ENCODE data around the gene DOCK3.
"Not testable (repeated sequence)": the region's sequence is repeated elsewhere in the genome, so short reads cannot be mapped to it uniquely, and the experiment has no call there.

Gene DOCK3

DNA sequence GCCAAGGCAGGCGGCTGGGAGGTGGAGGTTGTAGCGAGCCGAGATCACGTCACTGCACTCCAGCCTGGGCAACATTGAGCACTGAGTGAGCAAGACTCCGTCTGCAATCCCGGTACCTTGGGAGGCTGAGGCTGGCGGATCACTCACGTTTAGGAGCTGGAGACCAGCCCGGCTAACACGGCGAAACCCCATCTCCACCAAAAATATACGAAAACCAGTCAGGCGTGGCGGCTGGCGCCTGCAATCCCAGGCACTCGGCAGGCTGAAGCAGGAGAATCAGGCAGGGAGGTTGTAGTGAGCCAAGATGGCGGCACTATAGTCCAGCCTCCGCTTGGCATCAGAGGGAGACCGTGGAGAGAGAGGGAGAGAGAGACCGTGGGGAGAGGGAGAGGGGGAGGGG is 129.6 kb downstream of the DOCK3 start:
- not testable (repeated sequence) for DNase-seq (ENCODE audit: low read depth)

DNA sequence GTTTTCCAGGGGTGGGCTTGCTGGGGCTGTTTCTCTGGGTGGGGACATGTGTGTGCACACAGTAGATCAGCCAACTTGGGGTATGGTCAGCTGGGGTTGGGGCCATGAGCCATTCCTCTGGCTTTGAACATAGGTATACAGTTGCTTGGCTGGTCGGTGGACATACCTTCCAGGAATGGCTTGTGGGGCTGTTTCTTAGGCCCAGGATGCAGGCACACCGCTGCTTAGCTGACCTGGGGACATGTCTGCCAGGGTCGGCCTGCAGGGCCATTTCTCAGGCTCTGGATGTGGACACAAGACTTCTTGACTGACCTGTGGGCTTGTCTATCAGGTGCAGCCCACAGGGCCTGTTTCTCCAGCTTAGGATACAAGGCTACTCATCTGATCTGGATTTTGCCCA is 130.6 kb downstream of the DOCK3 start:
- DNase-seq (ENCODE audit: low read depth), result no peak

DNA sequence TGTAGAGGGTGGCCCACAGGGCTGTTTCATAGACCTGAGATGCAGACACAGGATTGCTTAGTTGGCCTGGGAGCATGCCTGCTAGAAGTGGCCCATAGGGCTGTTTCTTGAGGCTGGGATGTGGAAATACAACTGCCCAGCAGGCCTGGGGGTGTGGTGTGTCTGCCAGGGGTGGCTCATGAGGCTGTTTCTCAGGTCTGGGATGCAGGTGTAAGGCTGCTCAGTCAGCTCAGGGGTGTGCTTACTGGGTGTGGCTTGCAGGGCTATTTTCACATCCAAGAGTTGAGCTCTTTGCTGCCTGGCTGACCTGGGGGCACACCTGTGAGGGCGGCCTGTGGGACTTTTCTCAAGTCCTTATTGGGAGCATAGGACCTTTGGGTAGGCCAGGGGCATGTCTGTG is 131.3 kb downstream of the DOCK3 start:
- DNase-seq (ENCODE audit: low read depth), result no peak

DNA sequence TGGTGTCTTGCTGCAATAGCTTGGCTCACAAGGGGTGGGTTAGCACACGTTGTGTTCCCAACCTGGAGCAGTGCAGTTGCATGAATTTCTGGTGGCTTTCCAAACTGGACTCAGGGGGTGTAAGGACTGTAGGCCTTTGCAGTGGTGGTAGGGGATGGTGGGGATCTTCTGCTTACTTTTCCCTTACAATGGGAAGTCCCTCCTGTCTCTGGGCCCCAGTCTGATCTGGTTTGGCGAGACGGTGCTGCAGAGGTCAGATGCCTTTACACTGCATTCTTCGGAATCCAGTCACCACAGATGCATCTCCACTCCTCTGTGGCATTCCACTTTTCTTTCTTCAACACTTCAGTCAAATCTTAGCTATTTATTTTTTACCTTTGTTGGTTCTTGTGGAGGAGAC is 132.1 kb downstream of the DOCK3 start:
- DNase-seq (ENCODE audit: low read depth), result no peak

DNA sequence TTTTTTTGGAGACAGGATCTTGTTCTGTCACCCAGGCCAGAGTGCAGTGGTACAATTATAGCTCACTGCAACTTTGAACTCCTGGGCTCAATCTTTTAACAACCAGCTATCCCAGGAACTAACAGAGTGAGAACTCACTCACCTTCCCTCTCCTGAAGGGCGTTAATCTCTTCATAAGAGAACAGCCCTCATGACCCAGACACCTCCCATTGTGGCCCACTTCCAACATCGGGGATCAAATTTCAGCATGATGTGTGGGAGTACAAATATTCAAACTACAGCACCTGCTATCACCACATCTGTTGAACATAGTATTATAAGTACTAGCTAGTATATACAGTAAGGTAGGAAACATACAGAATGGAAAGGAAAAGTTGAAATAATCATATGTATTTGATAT is 132.5 kb downstream of the DOCK3 start:
- DNase-seq (ENCODE audit: low read depth), result no peak

DNA sequence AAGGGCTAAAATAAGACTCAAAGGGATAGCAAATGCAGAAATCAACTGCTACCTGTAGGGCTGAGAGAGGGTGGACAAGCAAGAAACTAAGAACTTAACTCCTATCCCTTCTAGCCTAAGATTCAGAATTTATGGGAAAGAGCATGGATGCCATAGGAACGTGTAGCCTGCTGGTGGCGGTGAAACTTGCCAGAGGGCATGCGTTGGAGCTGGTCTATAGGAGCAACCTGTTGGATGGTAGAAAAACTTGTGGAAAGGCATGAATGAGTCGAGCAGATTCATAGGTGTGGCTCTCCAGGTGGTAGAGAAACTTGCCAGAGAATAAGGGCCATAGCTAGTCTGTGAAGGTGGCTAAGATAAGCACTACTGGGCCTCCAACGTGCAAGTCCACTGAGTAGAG is 137.2 kb downstream of the DOCK3 start:
- no peak for DNase-seq (ENCODE audit: low read depth)

DNA sequence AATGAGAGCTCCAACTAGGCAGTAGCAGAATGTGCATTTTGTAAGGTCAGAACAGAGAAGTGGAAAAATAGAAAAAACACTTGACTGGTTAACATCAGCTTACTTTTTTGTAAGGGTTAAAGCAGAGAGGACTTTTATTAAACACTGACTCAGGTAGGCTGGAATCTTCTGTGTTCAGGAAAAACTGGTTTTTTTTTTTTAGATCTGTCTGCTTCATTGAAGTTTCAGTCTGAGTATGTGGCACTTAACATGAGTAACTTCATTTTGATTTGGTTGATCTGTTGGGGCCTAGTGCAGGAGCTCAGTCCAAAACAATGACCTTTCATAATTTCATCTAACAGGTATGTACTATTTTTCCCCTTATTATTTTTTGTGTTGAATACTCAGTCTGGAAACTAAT is 141.1 kb downstream of the DOCK3 start:
- DNase-seq (ENCODE audit: low read depth), result no peak

DNA sequence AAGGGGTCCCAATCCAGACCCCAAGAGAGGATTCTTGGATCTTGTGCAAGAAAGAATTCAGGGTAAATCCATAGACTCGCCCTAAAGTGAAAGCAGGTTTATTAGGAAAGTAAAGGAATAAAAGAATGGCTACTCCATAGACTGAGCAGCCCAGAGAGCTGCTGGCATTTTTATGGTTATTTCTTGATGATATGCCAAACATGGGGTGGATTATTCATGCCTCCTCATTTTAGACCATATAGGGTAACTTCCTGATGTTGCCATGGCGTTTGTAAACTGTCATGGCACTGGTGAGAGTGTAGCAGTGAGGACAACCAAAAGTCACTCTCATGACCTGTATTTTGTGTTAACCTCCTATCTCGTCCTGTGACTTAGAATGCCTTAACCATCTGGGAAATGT is 142.2 kb downstream of the DOCK3 start:
- no peak for DNase-seq (ENCODE audit: low read depth)

DNA sequence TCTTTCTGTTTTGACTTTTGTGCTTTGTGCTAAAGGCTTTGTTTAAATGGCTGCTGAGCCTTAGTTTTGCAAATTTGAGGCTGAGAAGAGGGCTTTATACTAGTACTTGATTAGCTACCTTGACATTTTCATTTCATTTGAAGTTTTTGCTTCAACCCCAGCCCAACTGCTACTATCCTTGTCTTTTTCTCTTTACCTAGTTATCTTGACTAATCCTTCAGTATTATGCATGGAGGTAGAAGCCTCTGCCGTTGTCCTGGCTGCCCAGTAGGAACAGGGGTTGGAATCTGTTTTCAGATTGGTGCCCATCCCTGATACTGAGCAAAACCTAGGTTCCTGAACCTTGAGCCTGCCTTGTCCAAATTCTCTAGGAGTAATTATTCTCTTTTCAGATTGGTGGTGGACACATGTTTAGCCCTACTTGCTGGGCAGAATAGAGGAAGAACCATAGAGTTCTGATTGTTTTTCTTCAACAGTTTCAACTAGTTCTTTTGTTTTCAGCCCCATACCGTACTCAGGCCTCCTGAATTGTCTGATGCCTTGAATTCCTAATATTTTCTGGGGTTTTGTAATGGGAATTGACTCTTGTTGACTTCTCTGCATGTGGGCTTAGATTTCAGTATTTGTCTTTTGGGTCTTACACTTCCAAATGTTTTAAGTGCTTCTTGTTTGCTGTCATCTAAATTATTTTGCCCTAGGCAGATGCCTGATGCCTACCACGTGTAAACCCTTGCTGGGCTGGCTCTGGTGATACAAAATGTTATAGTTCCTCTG is 143.2 kb downstream of the DOCK3 start:
- DNase-seq (ENCODE audit: low read depth), result no peak

DNA sequence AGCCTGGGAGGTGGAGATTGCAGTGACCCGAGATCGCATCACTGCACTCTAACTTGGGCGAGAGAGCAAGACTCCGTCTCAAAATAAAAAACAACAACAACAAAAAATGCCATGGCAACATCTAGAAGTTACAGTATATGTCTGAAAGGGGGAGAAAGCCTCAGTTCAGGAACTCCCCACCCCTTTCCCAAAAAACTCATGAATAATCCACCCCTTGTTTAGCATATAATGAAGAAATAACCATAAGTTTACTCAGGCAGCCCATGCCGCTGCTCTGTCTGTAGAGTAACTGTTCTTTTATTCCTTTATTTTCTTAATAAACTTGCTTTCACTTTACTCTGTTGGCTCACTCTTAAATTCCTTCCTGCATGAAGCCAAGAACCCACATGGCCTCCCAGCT is 145.2 kb downstream of the DOCK3 start:
- DNase-seq (ENCODE audit: low read depth), result no peak

DNA sequence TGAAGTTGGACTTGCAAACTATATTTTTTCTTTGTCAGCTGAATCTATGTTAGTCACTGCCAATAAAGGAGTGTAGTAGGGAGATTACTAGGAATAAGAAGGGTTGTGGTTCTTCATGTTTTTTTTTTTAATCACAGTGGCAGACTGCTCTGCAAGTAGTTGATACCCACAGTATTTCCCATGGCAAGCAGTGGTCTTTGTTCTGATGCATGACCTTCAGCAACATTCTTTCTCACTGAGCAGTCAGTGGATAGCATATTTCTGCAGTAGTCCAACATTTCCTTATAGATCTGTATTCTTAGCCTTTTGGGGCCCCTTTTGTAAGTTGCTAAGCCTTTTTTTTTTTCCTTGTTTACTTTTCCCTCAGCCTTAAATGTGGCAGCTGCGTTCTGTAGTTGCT is 151.1 kb downstream of the DOCK3 start:
- no peak for DNase-seq (ENCODE audit: low read depth)

DNA sequence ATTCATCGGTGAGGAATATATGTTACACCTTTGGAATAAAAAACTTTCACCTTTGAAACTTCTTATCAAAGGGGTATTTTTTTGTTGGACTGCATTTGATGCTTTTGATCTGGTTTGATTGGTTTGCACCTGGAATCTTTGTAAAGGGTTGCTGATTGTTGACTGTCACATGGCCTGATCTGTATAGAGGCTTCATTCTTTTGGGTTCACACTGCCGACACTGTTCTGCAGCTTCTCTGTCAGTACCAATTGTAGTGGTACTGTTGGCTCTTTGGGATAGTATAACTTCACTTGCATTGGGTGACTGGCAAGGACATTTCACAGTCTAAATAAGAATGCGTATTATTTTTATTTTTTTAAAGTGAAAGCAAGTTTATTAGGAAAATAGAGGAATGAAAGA is 155.7 kb downstream of the DOCK3 start:
- DNase-seq (ENCODE audit: low read depth), result no peak

DNA sequence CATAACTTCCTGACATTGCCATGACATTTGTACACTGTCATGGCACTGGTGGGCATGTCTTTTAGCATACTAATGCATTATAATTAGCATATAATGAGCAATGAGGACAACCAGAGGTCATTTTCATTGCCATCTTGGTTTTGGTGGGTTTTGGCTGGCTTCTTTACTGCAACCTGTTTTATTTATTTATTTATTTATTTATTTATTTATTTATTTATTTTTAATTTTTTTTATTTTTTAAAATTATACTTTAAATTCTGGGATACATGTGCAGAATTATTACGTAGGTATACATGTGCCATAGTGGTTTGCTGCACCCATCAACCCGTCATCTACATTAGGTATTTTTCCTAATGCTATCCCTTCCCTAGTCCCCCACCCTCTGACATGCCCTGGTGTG is 156.3 kb downstream of the DOCK3 start:
- not testable (repeated sequence) for DNase-seq (ENCODE audit: low read depth)

DNA sequence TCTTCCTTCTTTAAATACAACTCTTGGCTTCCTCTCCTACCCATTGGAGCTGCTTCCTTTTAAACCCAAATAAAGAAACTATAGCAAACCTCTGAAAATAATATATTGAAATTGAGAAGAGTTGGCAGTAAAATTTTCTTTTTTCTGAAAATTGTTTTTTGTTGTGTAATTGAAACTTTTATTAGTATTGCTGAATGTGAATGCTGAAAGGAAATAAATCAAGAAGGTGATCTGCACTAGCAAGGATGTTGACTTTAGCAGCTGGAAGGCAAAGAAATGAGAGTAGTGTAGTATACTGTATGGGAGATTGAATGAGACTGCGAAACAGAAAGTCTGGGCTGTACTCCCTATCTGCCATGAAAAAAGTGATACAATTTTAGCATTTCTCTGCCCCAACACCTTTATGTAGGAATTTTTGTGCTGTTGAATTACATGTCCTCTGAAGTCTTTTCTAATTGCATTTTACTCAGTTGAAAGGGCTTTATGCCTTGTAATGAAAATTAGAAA is 166.3 kb downstream of the DOCK3 start:
- DNase-seq (ENCODE audit: low read depth), result no peak

DNA sequence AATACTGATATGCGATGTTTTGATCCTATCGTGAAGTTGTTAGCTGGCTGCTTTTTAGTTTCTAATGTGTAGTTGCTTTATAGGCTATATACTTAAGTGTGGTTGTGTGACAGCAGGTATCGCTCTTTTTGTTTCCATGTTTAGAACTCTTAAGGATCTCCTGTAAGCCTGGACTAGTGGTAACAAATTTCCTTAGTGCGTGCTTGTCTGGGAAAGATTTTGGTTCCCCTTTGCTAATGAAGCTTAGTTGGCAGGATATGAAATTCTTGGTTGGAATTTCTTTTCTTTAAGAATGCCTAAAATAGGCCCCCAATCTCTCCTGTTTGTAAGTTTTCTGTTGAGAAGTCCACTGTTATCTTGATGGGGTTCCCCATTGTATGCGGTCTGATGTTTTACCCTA is 173.6 kb downstream of the DOCK3 start:
- DNase-seq (ENCODE audit: low read depth), result no peak

DNA sequence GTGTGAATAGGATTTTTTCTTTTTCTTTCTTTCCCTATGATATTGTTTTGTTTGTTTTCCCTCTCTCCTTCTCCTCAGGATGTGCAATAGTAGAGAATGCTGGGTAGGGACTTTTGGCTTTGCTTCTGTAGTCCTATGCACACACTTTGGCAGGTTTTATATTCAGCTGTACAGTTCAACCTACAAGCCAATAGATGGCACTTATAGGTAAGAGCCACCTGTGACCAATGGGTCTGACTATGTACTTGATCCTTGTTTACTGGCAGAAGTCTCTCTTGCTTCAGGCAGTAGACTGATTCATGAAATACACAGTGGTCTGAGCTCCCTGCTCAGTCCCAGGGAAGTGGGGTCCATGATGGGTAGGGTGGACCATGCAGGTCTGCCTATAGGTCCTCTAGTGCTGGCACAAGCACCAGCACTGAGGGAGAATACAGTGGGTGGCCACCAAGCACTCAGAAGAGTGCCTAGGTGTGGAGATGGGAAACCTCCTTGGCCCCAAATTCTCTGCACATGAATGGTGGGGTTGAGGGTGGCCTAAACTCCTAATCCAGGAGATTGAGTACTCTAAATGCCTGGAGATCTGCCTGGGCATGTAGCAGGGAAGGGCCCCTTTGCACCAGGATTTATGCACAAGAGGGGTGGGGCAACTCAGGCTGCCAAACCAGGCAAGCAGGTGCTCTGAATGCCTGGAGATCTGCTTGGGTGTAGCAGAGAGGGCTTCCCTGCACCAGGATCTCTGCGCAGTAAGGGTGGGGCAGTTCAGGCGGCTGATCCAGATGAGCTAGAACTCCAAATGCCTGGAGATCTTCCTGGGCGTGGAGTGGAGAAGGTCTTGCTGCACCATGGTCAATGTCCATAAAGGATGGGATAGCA is 176.1 kb downstream of the DOCK3 start:
- no peak for DNase-seq (ENCODE audit: low read depth)

DNA sequence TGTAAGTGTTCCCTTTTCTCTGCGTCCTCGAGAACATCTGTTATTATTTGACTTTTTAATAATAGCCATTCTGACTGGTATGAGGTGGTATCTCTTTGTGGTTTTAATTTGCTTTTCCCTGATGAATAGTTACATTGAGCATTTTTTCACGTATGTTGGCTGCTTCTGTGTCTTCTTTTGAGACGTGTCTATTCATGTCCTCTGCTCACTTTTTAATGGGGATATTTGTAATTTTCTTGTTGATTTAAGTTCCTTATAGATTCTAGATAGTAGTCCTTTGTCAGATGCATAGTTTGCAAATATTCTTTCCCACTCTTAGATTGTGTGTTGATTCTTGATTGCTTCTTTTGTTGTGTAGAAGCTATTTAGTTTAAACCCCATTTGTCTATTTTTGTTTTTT is 179.2 kb downstream of the DOCK3 start:
- no peak for DNase-seq (ENCODE audit: low read depth)

DNA sequence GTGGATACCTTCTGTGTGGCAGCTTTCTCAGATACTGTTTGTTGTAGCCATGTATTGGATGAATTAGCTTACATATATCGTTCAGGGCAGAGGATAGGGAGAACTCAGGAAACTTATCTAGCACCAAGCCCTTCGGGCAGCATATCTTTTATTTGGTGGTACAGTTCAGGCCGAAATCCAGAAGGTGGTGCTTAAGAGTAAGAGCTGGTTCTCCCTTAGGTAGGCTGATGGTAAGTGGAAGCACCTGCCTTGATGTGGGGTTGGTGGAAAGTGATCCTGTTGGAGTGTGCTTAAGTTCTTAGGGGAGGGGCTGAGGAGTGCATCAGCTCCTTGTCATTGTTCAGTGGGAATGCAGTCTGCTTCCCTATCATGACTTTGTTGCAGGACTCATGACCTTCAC is 187.5 kb downstream of the DOCK3 start:
- no peak for DNase-seq (ENCODE audit: low read depth)

DNA sequence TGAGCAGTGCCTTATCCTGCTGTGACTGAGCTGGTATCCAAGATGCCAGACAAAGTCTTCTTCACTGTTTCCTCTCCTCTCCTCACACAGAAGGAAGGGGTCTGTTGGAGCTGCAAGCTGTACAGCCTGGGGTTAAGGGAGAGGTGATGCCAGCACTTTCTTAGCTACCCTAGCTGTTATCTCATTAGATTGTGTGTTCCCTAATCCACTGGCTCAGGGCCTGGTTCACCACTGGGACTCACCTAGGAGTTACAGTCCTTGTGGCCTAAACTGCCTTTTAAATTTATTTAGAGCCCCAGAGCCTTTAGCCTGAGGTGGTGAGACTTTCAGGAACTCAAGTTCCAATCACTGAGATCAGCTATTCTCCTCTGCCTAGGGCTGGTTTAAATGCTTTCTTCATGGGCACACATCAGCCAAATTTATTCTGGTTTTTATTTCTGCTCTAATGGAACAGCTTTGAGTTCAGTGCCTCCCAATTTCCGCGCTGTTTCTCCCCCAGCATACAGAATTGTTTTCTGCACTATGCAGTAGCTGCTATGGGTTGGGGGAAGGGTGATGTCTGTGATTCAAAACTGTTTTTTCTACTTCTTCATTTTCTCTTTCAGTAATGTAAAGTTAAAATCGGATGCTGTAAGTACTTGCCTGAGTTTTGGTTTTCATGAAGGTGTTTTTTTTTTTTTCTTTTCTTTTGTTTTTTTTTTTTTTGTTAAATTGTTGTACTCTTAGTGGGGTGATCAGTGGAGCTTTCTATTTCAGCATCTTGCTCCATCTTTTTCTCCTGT is 198.8 kb downstream of the DOCK3 start:
- DNase-seq (ENCODE audit: low read depth), result no peak

DNA sequence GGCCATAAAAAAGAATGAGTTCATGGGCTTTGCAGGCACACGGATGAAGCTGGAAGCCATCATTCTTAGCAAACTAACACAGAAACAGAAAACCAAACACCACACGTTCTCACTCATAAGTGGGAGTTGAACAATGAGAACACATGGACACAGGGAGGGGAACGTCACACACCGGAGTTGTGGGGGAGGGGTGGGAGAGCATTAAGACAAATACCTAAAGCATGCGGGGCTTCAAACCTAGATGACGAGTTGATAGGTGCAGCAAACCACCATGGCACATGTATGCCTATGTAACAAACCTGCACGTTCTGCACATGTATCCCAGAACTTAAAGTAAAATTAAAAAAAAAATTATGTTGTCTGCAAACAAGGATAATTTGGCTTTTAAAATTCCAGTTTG is 200.1 kb downstream of the DOCK3 start:
- DNase-seq (ENCODE audit: low read depth), result not testable (repeated sequence)

DNA sequence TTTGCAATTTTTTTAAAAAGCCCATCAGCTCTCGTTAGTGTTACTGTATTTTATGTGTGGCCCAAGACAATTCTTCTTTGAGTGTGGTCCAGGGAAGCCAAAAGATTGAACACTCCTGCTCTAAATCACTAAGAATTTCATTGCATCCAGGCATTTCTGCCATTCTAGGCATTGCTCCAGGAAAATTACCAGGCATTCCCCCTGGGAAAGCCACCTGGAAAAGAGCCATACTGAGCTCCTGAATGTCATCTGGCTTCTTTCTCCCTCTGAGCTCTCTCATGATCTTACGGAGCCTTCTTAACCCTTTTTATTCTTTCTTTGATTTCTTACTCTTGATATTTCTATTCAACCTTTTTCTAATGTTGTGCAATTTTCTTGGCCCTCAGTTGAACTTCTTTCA is 202.2 kb downstream of the DOCK3 start:
- no peak for DNase-seq (ENCODE audit: low read depth)

DNA sequence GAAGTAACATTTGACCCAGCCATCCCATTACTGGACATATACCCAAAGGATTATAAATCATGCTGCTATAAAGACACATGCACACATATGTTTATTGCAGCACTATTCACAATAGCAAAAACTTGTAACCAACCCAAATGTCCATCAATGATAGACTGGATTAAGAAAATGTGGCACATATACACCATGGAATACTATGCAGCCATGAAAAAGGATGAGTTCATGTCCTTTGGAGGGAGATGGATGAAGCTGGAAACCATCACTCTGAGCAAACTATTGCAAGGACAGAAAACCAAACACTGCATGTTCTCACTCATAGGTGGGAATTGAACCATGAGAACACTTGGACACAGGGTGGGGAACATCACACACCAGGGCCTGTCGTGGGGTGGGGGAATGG is 208.0 kb downstream of the DOCK3 start:
- DNase-seq (ENCODE audit: low read depth), result not testable (repeated sequence)

DNA sequence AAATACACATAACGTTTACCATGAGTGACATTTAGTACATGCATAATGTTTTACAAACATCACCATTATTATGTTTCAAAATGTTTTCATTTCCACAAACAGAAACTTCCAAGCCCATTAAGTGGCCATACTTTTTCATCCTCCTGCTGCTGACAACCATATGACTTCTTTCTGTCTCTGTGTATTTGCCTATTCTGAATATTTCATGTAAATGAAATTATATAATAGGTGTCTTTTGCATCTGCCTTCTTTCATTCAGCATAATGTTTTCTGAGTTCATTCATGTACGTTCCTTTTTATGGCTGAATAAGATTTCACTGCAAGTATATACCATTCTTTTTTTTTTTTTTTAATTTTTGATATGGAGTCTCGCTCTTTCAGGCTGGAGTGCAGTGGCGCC is 209.0 kb downstream of the DOCK3 start:
- no peak for DNase-seq (ENCODE audit: low read depth)

All from CMK (cell line).